GM19397 (cell line): ENCODE results near the gene IKZF4.
"Not testable (repeated sequence)": the region's sequence is repeated elsewhere in the genome, so short reads cannot be mapped to it uniquely, and the experiment has no call there.

ENCODE experiments used
- ATAC-seq: cut with Tn5 transposase; IDR thresholded peaks from one replicate; pipeline ENCODE4 v1.9.1; 2021; ENCODE audit warnings: mild to moderate bottlenecking, moderate library complexity; ENCODE audit not compliant: unreplicated experiment

Gene IKZF4

DNA sequence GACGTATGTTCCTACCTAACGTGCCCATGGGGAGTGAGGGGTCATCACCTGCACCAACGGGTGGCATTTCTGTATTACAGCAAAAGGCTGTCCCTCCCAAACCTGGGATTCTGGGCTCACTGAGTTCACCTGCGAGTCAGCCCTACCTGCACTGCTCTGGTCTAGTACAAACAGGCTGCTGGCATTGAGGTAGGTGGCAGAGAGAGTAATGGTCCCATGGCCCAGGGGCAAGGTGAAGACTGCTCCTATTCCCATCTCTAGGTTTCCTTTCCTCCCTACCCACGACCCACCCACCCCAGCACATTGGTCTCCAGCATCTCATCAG is 23.3 kb upstream of the IKZF4 start:
- ATAC-seq, result peak; percentile 4

DNA sequence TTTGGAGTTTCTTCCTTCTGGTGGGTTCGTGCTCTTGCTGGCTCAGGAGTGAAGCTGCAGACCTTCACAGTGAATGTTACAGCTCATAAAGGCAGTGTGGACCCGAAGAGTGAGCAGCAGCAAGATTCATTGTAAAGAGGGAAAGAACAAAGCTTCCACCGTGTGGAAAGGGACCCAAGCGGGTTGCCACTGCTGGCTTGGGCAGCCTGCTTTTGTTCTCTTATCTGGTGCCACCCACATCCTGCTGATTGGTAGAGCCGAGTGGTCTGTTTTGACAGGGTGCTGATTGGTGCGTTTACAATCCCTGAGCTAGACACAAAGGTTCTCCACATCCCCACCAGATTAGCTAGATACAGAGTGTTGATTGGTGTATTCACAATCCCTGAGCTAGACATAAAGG is 21.3 kb upstream of the IKZF4 start:
- not testable (repeated sequence) for ATAC-seq

DNA sequence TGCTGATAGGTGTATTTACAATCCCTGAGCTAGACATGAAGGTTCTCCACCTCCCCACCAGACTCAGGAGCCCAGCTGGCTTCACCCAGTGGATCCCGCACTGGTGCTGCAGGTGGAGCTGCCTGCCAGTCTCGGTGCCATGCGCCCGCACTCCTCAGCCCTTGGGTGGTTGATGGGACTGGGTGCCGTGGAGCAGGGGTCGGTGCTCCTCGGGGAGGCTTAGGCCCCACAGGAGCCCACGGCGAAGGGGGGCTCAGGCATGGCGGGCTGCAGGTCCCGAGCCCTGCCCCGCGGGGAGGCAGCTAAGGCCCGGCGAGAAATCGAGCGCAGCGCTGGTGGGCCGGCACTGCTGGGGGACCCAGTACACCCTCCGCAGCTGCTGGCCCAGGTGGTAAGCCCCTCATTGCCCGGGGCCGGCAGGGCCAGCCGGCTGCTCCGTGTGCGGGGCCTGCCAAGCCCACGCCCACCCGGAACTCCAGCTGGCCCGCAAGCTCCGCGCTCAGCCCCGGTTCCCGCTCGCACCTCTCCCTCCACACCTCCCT is 20.8 kb upstream of the IKZF4 start:
- ATAC-seq, result not testable (repeated sequence)

GRCh38 chr12:56001487-56002100 is 19.2 kb upstream of the IKZF4 start:
- ATAC-seq, result no peak

GRCh38 chr12:56003376-56003775 is 17.5 kb upstream of the IKZF4 start:
- ATAC-seq, result not testable (repeated sequence)

DNA sequence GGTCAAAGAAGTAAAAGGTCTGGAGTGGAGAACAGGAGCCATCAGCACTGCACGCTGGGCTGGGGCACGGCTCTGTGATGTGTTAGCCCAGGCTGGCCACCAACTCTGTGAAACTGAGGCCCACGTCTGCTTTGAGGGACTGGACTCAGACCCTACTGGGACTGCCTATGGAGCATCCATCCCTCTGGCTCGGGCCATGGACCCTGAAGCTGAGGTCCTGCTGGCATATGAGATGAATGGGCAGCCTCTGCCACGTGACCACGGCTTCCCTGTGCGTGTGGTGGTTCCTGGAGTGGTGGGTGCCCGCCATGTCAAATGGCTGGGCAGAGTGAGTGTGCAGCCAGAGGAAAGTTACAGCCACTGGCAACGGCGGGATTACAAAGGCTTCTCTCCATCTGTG is 16.6 kb upstream of the IKZF4 start:
- no peak for ATAC-seq

DNA sequence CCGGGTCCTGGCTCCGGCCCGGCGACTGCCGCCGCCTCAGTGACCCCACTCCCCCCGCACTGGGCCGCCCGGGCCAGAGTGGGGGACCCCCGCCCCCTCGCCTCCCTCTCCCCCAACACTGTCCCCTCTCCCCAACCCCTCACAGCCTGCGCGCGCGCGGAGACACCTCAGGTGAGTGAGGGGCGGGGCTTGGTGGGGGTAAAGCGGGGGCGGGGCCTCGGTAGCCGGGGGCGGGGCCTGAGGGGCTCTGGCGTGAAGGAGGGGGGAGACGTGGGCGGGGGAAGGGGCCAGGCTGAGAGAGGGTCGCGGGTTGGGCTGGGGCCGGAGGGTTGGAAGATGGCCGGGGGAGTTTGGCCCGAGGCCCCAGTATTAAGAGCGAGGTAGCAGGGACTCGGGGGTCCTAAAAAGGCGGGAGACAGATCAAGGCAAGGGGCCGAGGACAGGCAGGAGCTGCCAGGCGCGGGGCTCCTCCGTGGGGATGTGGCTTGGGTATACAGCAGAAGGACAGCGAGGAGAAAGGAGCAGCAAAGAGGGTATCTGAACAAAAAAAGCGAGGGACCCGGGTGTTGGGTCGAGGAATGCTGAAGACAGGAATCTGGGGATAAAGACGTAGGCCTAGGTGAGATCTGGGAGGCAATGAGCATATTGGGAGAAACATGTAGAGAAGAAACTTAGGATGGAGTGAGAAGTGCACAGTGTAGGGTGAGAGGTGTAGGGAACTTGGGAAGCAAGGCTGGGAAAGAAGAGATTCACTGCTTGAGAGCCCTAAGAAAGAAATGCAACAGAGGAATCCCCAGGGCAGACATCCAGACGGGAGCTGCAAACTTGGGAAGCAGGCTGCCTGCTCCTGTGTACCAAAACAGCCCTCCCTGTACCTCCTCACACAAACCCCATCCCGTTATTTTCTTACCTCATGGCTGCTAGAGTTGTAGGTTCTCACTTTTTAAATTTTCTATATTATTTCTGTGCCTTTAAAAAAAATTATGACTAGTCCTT is 13.0 kb upstream of the IKZF4 start:
- ATAC-seq, result peak; percentile 45

DNA sequence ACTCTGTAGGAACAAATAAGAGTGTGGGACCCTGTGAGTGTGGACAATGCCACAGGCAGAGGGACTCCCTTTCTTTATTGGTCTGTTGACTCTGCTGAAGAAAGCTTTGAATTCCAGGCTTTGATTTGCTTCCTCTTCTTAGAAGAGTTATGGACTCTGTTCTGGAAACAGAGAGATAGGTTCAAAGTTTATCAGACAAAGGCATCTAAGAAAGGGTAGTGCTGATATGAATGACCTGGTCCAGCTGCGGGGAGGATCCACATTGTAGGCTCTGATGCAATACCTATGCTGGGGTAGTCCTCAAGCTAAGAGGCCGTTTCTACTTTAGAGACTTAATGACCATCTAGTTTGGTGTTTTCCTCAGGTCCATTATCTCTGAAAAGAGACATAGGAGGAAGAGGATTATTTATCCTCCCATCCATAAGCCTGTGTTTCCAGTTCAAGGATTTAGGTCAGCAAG is 10.7 kb upstream of the IKZF4 start:
- no peak for ATAC-seq

- no peak for ATAC-seq
Observed at GRCh38 chr12:56011509-56012090, 9.2 kb upstream of the IKZF4 start.

- ATAC-seq, result no peak
Observed at GRCh38 chr12:56013482-56013881, 7.4 kb upstream of the IKZF4 start.

GRCh38 chr12:56014205-56014604 is 6.6 kb upstream of the IKZF4 start:
- ATAC-seq, result no peak

- ATAC-seq, result no peak
Observed at GRCh38 chr12:56017181-56017580, 3.7 kb upstream of the IKZF4 start.

- no peak for ATAC-seq
Observed at GRCh38 chr12:56018356-56018755, 2.5 kb upstream of the IKZF4 start.

DNA sequence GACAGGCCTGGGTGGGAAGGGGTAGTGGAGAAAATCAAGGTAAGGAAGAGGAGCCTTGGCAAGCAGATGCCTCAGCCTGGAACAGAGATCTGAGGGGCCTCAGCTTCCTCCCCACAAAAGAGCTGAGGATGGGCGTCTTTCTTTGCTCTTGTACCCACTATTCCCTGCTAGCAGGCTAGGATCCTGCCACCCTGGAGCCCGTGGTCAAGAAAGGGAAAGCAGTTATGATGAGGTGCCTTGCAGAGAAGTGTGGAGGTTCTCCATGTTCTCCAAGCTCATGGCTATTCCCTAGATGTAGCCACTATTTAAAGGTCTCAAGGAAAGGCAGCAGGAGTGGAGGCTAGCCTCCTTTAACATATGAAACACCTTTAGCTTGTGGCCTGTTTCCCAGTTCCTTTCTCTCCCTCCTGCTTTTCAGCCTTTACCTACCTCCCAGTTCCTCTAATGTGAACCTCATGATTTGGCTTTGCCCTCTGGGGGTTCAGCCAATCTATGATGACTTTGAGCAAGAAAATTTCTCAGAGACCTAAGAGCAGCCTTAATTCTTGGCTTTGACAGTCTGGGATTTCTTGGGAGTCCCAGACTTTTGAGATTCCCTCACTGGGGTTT is 1.1 kb downstream of the IKZF4 start:
- no peak for ATAC-seq

- ATAC-seq, result no peak
Observed at GRCh38 chr12:56028511-56029165, 7.8 kb downstream of the IKZF4 start.

DNA sequence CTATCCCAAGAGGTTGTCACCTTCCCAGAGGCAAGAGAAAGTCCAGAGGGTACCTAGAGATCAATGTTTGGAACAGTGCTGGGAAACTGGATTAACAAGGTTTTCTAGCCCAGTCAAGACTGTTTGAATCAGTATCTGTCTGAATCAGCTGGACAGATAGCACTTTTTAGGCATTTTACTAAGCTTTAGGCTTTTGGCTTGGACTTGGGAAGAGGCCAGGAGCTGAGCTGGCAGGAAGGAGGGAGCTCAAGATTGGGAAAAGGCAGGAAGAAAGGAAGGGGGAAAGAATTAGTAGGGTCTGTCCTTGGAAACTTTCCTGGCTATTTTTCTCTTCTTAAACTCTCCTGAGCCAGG is 8.3 kb downstream of the IKZF4 start:
- no peak for ATAC-seq

- no peak for ATAC-seq
Observed at GRCh38 chr12:56029666-56030293, 8.9 kb downstream of the IKZF4 start.

DNA sequence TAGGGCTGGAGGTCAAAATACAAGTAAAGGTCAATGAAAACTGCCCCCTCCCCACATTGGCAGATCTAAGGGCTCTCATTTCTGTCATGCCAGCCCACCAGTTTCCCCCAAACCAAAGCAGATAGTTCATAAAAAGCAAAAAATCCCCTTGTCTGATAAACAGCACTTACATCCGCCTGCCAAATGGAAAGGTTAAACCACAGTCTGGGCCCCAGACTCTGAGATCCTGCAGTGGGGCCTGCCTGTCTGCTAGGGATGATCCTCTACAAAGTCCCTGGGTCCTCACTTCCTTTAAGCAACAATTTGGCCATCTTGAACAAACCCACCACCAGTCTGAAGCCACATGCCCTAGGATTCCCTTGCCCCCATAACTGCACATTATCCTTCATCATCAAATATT is 11.1 kb downstream of the IKZF4 start:
- ATAC-seq, result no peak

- no peak for ATAC-seq
Observed at GRCh38 chr12:56034586-56035332, 13.9 kb downstream of the IKZF4 start.

DNA sequence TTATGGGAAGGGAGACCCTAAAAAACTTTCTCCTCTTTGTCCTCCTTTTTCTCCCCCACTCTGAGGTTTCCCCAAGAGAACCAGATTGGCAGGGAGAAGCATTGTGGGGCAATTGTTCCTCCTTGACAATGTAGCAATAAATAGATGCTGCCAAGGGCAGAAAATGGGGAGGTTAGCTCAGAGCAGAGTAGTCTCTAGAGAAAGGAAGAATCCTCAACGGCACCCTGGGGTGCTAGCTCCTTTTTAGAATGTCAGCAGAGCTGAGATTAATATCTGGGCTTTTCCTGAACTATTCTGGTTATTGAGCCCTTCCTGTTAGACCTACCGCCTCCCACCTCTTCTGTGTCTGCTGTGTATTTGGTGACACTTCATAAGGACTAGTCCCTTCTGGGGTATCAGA is 16.3 kb downstream of the IKZF4 start:
- no peak for ATAC-seq
